HepG2 (cell line): Measurements from ENCODE around the gene ATF6. TPM values are rescaled to one million over a fixed set of nuclear protein-coding genes. Genes with fewer than 3 reads are reported as not detected.
A peak's percentile ranks its signal among the peaks of the same experiment; 100 is the strongest.

Experiments used
- AGO2 ChIP-seq: fragments of 200-400 bp; formaldehyde crosslinking; optimal IDR thresholded peaks from 2 replicates; pipeline ENCODE3; 2017; ENCODE audit warnings: mild to moderate bottlenecking, low read depth, low read length, moderate library complexity
- GTF3A ChIP-seq: sonication (generic); formaldehyde crosslinking; conservative IDR thresholded peaks from 2 replicates; pipeline ENCODE4 v1.4.0; 2020; ENCODE audit warnings: mild to moderate bottlenecking, missing genetic modification reagents
- HMG20B ChIP-seq: conservative IDR thresholded peaks from 2 replicates; pipeline ENCODE4 v1.6.1; 2016; ENCODE audit warnings: missing genetic modification reagents, missing compliant biosample characterization
- KDM2A ChIP-seq: sonication (generic); formaldehyde crosslinking; IDR thresholded peaks from 2 replicates; pipeline ENCODE4 v1.4.0; 2020; ENCODE audit warnings: low read depth, missing genetic modification reagents, borderline replicate concordance
- KDM3A ChIP-seq: IDR thresholded peaks from 2 replicates; pipeline ENCODE4 v1.6.1; 2018; ENCODE audit warnings: low read depth, missing compliant biosample characterization
- KMT2A ChIP-seq: sonication (generic); formaldehyde crosslinking; IDR thresholded peaks from 2 replicates; pipeline ENCODE4 v1.4.0; 2020; ENCODE audit warnings: missing genetic modification reagents
- PLRG1 ChIP-seq: fragments of 450-650 bp; conservative IDR thresholded peaks from 2 replicates; pipeline ENCODE4 v1.6.1; 2016
- SALL1 ChIP-seq: sonication (generic); formaldehyde crosslinking; IDR thresholded peaks from 2 replicates; pipeline ENCODE4 v1.8.0; 2022; ENCODE audit warnings: mild to moderate bottlenecking, missing genetic modification reagents
- SIN3B ChIP-seq: fragments of 150-350 bp; IDR thresholded peaks from 2 replicates; pipeline ENCODE4 v1.6.1; 2014; ENCODE audit warnings: low read length
- ZBTB21 ChIP-seq: sonication (generic); formaldehyde crosslinking; IDR thresholded peaks from 2 replicates; pipeline ENCODE4 v1.4.0; 2020; ENCODE audit warnings: missing genetic modification reagents
- ZFAT ChIP-seq: sonication (generic); formaldehyde crosslinking; conservative IDR thresholded peaks from 2 replicates; pipeline ENCODE4 v1.8.1; 2023; ENCODE audit warnings: missing genetic modification reagents, inconsistent platforms
- ZNF33B ChIP-seq: sonication (generic); formaldehyde crosslinking; IDR thresholded peaks from 2 replicates; pipeline ENCODE4 v1.5.1; 2020; ENCODE audit warnings: mild to moderate bottlenecking, missing genetic modification reagents
- ZNF883 ChIP-seq: sonication (generic); formaldehyde crosslinking; IDR thresholded peaks from 2 replicates; pipeline ENCODE4 v1.5.1; 2020; ENCODE audit warnings: mild to moderate bottlenecking, missing genetic modification reagents; ENCODE audit errors: not compliant biosample characterization
- polyA plus RNA-seq, 8 experiments: library from polyadenylated mRNA; depleted of rRNA in 3 of 8; stranded (reverse) in 7 of 8; unstranded in 1 of 8; fragments of >200 nt; fragmentation: Illumina TruSeq in 4 of 8; extraction: Trizol in 4 of 8; gene quantifications; 2 replicates each; pipeline versions ENCODE4 v1.2.1 to v1.2.3, GENCODE V29; 2011 to 2016; ENCODE audit warnings: low read depth in 4 of 8, missing spikeins in 1 of 8, mixed read lengths in 1 of 8; ENCODE audit not compliant: insufficient read depth in 1 of 8
- total RNA-seq, 5 experiments: library from RNA; depleted of rRNA; stranded (reverse); fragments of >200 nt; fragmentation: Illumina TruSeq; extraction: Trizol; gene quantifications; 2 replicates each; pipeline ENCODE4 v1.2.3, GENCODE V29; 2016; ENCODE audit warnings: low read depth in 1 of 5
- TF ChIP-seq, protein P1 (sequence below): sonication (generic); formaldehyde crosslinking; IDR thresholded peaks from 2 replicates; pipeline ENCODE4 v1.4.0; 2020; ENCODE audit warnings: missing genetic modification reagents
- TF ChIP-seq, protein P2 (sequence below): IDR thresholded peaks from 2 replicates; pipeline ENCODE4 v1.6.1; 2016; ENCODE audit warnings: missing genetic modification reagents, missing compliant biosample characterization
- TF ChIP-seq, protein P3 (sequence below): sonication (generic); formaldehyde crosslinking; IDR thresholded peaks from 2 replicates; pipeline ENCODE4 v1.4.0; 2020; ENCODE audit warnings: mild to moderate bottlenecking, missing genetic modification reagents
- TF ChIP-seq, protein P4 (sequence below): sonication (generic); formaldehyde crosslinking; IDR thresholded peaks from 2 replicates; pipeline ENCODE4 v1.5.1; 2020; ENCODE audit warnings: missing genetic modification reagents, mild to moderate bottlenecking, borderline replicate concordance
- TF ChIP-seq, protein P5 (sequence below): sonication (generic); formaldehyde crosslinking; IDR thresholded peaks from 2 replicates; pipeline ENCODE4 v1.5.1; 2020; ENCODE audit warnings: mild to moderate bottlenecking, missing genetic modification reagents, borderline replicate concordance

ATF6 gene
- total and polyA plus RNA-seq, 2 of the 13 experiments (the other 11 are each of a cell fraction or from before 2014, with no cell fraction given): 13.2 to 14.5 TPM

DNA sequence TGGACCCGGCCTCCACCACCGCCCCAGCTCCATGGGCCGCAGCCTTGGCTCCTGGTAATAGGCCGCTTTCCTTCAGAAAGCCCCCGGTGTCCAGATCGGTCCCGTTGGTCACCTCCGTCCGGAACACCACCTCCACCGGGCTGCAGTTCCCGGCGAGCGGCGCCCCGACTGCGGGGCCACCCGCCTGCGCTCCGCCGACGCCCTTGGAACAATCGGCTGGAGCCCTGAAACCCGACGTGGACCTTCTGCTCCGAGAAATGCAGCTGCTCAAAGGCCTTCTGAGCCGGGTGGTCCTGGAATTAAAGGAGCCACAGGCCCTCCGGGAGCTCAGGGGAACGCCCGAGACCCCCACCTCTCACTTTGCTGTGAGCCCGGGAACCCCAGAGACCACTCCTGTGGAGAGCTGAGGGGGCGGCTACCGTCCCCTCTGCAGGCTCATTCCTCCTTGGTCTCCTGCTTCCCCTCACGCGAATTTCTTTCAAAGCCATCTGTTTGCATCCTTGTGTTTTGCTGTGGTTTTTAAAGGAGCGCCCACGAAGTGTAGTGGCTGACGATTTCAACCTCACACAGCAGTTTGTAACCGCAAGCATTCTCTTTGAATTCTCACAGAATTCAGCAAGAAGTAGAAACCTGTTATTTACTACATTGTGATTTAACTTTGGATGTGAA is 38.7 kb upstream of the ATF6 start (continued):
- TF ChIP-seq, protein P1, sequence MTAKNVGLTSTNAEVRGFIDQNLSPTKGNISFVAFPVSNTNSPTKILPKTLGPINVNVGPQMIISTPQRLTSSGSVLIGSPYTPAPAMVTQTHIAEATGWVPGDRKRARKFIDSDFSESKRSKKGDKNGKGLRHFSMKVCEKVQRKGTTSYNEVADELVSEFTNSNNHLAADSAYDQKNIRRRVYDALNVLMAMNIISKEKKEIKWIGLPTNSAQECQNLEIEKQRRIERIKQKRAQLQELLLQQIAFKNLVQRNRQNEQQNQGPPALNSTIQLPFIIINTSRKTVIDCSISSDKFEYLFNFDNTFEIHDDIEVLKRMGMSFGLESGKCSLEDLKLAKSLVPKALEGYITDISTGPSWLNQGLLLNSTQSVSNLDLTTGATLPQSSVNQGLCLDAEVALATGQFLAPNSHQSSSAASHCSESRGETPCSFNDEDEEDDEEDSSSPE (CRISPR knock-in tag): no peak
- TF ChIP-seq AGO2 (no peak), SIN3B (no peak), KMT2A (no peak), HMG20B (no peak), ZNF33B (no peak), SALL1 (CRISPR knock-in tag) (peak; percentile 7; the same call in 1 of the 2 replicates), KDM3A (CRISPR knock-in tag) (no peak), ZFAT (CRISPR knock-in tag) (no peak), KDM2A (CRISPR knock-in tag) (0 out of 2 replicates have a peak, but pooled peaks have one; percentile 1), ZBTB21 (CRISPR knock-in tag) (no peak), PLRG1 (no peak), ZNF883 (no peak), GTF3A (no peak)
- TF ChIP-seq, protein P2, sequence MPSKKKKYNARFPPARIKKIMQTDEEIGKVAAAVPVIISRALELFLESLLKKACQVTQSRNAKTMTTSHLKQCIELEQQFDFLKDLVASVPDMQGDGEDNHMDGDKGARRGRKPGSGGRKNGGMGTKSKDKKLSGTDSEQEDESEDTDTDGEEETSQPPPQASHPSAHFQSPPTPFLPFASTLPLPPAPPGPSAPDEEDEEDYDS (CRISPR knock-in tag): no peak
- TF ChIP-seq, protein P3, sequence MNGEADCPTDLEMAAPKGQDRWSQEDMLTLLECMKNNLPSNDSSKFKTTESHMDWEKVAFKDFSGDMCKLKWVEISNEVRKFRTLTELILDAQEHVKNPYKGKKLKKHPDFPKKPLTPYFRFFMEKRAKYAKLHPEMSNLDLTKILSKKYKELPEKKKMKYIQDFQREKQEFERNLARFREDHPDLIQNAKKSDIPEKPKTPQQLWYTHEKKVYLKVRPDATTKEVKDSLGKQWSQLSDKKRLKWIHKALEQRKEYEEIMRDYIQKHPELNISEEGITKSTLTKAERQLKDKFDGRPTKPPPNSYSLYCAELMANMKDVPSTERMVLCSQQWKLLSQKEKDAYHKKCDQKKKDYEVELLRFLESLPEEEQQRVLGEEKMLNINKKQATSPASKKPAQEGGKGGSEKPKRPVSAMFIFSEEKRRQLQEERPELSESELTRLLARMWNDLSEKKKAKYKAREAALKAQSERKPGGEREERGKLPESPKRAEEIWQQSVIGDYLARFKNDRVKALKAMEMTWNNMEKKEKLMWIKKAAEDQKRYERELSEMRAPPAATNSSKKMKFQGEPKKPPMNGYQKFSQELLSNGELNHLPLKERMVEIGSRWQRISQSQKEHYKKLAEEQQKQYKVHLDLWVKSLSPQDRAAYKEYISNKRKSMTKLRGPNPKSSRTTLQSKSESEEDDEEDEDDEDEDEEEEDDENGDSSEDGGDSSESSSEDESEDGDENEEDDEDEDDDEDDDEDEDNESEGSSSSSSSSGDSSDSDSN: peak; percentile 18; the same call in 1 of the 2 replicates
- TF ChIP-seq, protein P4, sequence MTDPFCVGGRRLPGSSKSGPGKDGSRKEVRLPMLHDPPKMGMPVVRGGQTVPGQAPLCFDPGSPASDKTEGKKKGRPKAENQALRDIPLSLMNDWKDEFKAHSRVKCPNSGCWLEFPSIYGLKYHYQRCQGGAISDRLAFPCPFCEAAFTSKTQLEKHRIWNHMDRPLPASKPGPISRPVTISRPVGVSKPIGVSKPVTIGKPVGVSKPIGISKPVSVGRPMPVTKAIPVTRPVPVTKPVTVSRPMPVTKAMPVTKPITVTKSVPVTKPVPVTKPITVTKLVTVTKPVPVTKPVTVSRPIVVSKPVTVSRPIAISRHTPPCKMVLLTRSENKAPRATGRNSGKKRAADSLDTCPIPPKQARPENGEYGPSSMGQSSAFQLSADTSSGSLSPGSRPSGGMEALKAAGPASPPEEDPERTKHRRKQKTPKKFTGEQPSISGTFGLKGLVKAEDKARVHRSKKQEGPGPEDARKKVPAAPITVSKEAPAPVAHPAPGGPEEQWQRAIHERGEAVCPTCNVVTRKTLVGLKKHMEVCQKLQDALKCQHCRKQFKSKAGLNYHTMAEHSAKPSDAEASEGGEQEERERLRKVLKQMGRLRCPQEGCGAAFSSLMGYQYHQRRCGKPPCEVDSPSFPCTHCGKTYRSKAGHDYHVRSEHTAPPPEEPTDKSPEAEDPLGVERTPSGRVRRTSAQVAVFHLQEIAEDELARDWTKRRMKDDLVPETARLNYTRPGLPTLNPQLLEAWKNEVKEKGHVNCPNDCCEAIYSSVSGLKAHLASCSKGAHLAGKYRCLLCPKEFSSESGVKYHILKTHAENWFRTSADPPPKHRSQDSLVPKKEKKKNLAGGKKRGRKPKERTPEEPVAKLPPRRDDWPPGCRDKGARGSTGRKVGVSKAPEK (CRISPR knock-in tag): no peak
- TF ChIP-seq, protein P5, sequence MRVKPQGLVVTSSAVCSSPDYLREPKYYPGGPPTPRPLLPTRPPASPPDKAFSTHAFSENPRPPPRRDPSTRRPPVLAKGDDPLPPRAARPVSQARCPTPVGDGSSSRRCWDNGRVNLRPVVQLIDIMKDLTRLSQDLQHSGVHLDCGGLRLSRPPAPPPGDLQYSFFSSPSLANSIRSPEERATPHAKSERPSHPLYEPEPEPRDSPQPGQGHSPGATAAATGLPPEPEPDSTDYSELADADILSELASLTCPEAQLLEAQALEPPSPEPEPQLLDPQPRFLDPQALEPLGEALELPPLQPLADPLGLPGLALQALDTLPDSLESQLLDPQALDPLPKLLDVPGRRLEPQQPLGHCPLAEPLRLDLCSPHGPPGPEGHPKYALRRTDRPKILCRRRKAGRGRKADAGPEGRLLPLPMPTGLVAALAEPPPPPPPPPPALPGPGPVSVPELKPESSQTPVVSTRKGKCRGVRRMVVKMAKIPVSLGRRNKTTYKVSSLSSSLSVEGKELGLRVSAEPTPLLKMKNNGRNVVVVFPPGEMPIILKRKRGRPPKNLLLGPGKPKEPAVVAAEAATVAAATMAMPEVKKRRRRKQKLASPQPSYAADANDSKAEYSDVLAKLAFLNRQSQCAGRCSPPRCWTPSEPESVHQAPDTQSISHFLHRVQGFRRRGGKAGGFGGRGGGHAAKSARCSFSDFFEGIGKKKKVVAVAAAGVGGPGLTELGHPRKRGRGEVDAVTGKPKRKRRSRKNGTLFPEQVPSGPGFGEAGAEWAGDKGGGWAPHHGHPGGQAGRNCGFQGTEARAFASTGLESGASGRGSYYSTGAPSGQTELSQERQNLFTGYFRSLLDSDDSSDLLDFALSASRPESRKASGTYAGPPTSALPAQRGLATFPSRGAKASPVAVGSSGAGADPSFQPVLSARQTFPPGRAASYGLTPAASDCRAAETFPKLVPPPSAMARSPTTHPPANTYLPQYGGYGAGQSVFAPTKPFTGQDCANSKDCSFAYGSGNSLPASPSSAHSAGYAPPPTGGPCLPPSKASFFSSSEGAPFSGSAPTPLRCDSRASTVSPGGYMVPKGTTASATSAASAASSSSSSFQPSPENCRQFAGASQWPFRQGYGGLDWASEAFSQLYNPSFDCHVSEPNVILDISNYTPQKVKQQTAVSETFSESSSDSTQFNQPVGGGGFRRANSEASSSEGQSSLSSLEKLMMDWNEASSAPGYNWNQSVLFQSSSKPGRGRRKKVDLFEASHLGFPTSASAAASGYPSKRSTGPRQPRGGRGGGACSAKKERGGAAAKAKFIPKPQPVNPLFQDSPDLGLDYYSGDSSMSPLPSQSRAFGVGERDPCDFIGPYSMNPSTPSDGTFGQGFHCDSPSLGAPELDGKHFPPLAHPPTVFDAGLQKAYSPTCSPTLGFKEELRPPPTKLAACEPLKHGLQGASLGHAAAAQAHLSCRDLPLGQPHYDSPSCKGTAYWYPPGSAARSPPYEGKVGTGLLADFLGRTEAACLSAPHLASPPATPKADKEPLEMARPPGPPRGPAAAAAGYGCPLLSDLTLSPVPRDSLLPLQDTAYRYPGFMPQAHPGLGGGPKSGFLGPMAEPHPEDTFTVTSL: no peak
